Mesenchymal stem cell (in vitro differentiated cells and primary cell): ENCODE measurements around the gene ZNF469.

ENCODE experiments used
- DNase-seq: peaks from one replicate; pipeline ENCODE4 v3.0.0-alpha.2; 2013
- H2AFZ ChIP-seq: one replicate; pipeline ENCODE4 v1.6.1; 2013; ENCODE audit warnings: low read depth, mild to moderate bottlenecking, control low read depth, inconsistent platforms, low read length, moderate library complexity
- H2AK5ac ChIP-seq: 2 replicates; pipeline ENCODE4 v1.6.1; 2013; ENCODE audit warnings: low read length, moderate library complexity, mild to moderate bottlenecking, inconsistent platforms; ENCODE audit not compliant: severe bottlenecking
- H2BK120ac ChIP-seq: one replicate; pipeline ENCODE4 v1.6.1; 2013; ENCODE audit warnings: low read depth, mild to moderate bottlenecking, inconsistent platforms, low read length, moderate library complexity
- H2BK12ac ChIP-seq, 2 experiments: one replicate each; pipeline ENCODE4 v1.6.1; 2013; ENCODE audit warnings: inconsistent platforms in 2 of 2, low read length in 2 of 2, mild to moderate bottlenecking in 2 of 2, moderate library complexity in 2 of 2, control low read depth in 1 of 2
- H2BK15ac ChIP-seq: one replicate; pipeline ENCODE4 v1.6.1; 2013; ENCODE audit warnings: mild to moderate bottlenecking, low read depth, inconsistent platforms; ENCODE audit not compliant: poor library complexity, severe bottlenecking
- H2BK5ac ChIP-seq: 2 replicates; pipeline ENCODE4 v1.6.1; 2013; ENCODE audit warnings: low read depth, mild to moderate bottlenecking, low read length, control low read depth, inconsistent platforms; ENCODE audit not compliant: poor library complexity, severe bottlenecking
- H3K14ac ChIP-seq, 2 experiments: one replicate each; pipeline ENCODE4 v1.6.1; 2013; ENCODE audit warnings: inconsistent platforms in 2 of 2, low read length in 2 of 2, control low read depth in 1 of 2, mild to moderate bottlenecking in 1 of 2, moderate library complexity in 1 of 2
- H3K18ac ChIP-seq, 2 experiments: one replicate each; pipeline ENCODE4 v1.6.1; 2013; ENCODE audit warnings: inconsistent platforms in 2 of 2, low read length in 2 of 2, control low read depth in 1 of 2, low read depth in 1 of 2, mild to moderate bottlenecking in 1 of 2
- H3K23ac ChIP-seq, 2 experiments: one replicate each; pipeline ENCODE4 v1.6.1; 2013; ENCODE audit warnings: inconsistent platforms in 2 of 2, low read length in 2 of 2, mild to moderate bottlenecking in 2 of 2, moderate library complexity in 2 of 2, control low read depth in 1 of 2
- H3K27ac ChIP-seq: 2 replicates; pipeline ENCODE4 v1.5.1; 2013; ENCODE audit warnings: mild to moderate bottlenecking, moderate library complexity, low read length, control low read depth, inconsistent platforms; ENCODE audit not compliant: poor library complexity, severe bottlenecking
- H3K27me3 ChIP-seq, 2 experiments: 2 replicates each; pipeline versions ENCODE4 v1.6.1 to v1.7.0; 2013; ENCODE audit warnings: low read length in 2 of 2, mild to moderate bottlenecking in 2 of 2, moderate library complexity in 2 of 2, control low read depth in 1 of 2, inconsistent platforms in 1 of 2; ENCODE audit not compliant: control insufficient read depth in 1 of 2, insufficient read depth in 1 of 2
- H3K36me3 ChIP-seq, 2 experiments: 2 replicates each; pipeline versions ENCODE4 v1.6.1 to v1.7.0; 2013; ENCODE audit warnings: low read length in 2 of 2, control low read depth in 1 of 2, inconsistent platforms in 1 of 2, low read depth in 1 of 2, mild to moderate bottlenecking in 1 of 2; ENCODE audit not compliant: insufficient read depth in 2 of 2, control insufficient read depth in 1 of 2
- H3K4ac ChIP-seq, 2 experiments: one replicate each; pipeline ENCODE4 v1.6.1; 2013; ENCODE audit warnings: inconsistent platforms in 2 of 2, low read length in 2 of 2, mild to moderate bottlenecking in 2 of 2, moderate library complexity in 2 of 2, control low read depth in 1 of 2, low read depth in 1 of 2
- H3K4me1 ChIP-seq: 2 replicates; pipeline ENCODE4 v1.6.1; 2013; ENCODE audit warnings: low read depth, low read length, control low read depth; ENCODE audit not compliant: control insufficient read depth, insufficient read depth
- H3K4me2 ChIP-seq: 2 replicates; pipeline ENCODE4 v1.6.1; 2013; ENCODE audit warnings: low read length, mild to moderate bottlenecking, inconsistent platforms; ENCODE audit not compliant: poor library complexity, severe bottlenecking
- H3K4me3 ChIP-seq, 2 experiments: 2 replicates each; pipeline versions ENCODE4 v1.5.1 to v1.7.0; 2013; ENCODE audit warnings: low read length in 2 of 2, mild to moderate bottlenecking in 2 of 2, control low read depth in 1 of 2, low read depth in 1 of 2; ENCODE audit not compliant: insufficient read depth in 1 of 2
- H3K79me1 ChIP-seq: replicated peaks from 2 replicates; pipeline ENCODE4 v1.6.1; 2013; ENCODE audit warnings: mild to moderate bottlenecking, control low read depth, low read length, inconsistent platforms; ENCODE audit not compliant: poor library complexity, severe bottlenecking
- H3K9ac ChIP-seq: 2 replicates; pipeline ENCODE4 v1.7.0; 2013; ENCODE audit warnings: mild to moderate bottlenecking, low read length, moderate library complexity
- H3K9me3 ChIP-seq: 2 replicates; pipeline ENCODE4 v1.7.0; 2013; ENCODE audit warnings: mild to moderate bottlenecking, low read length; ENCODE audit not compliant: control insufficient read depth
- H4K8ac ChIP-seq: one replicate; pipeline ENCODE4 v1.6.1; 2013; ENCODE audit warnings: inconsistent platforms, mild to moderate bottlenecking, low read length, moderate library complexity
- H4K91ac ChIP-seq: one replicate; pipeline ENCODE4 v1.6.1; 2013; ENCODE audit warnings: mild to moderate bottlenecking, low read length, inconsistent platforms
- WGBS: methylation state at CpG from one replicate; pipeline ENCODE4 v1.1.7; 2013; ENCODE audit warnings: mixed read lengths; 5-methylcytosine and 5-hydroxymethylcytosine counted together

ZNF469 gene

DNA sequence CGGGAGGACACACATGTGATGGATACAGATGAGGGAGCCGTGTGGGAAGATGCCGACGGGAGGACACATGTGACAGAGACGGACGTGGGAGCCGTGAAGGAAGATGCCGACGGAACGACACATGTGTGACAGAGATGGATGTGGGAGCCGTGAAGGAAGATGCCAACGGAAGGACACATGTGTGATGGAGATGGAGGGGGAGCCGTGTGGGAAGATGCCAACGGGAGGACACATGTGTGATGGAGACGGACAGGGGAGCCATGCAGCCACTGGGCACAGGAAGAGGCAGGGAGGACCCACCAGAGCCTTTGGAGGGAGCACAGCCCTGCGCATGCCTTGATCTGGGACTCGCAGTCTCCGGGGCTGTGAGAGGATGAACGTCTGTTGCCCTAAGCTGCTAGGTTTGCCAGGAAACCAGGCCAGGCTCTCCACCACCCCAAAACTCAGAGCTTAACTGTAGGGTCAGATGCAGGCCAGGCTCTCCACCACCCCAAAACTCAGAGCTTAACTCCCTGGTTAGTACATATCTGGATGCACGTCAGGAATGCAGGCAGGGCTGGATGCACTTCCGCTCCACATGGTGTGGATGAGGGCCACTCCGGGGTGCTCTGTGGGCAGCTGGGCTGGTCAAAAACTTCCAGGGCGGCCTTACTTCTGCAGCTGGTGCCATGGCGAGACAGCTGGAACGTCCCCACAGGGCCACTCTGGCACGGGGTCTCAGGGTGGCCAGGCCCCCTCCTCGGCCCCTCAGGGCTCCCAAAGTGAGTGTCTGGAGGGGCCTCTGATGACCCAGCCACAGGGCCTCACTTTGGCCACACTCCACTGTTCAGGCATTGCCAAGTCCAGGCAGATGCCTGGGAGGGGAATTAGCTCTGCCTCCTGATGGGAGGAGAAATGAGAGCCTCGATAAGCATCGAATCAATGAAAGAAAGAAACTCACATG, 47.7 kb upstream of the ZNF469 start:
- Histone ChIP-seq H3K4me3 (no peak overlapping the region), H3K4ac (no peak overlapping the region), H3K9me3 (no peaks in the 10 kb centered on the region), H2BK15ac (no peak overlapping the region), H3K23ac (no peak overlapping the region), H4K8ac (peak overlapping the region; percentile 12), H2AK5ac (no peak overlapping the region), H3K79me1 (no peaks in the 10 kb centered on the region), H4K91ac (no peak overlapping the region), H3K14ac (peak overlapping the region in 1 of 2 experiments; percentile 12), H2BK5ac (no peak overlapping the region), H3K36me3 (no peaks in the 10 kb centered on the region), H3K9ac (no peak overlapping the region), H3K18ac (peak overlapping the region; percentile 41 to 59), H3K27ac (no peak overlapping the region), H3K4me1 (peaks cover 42% of the 10 kb centered on the region), H2BK12ac (peak overlapping the region in 1 of 2 experiments; percentile 76), H2AFZ (no peak overlapping the region), H2BK120ac (no peak overlapping the region), H3K4me2 (no peak overlapping the region), H3K27me3 (no peaks in the 10 kb centered on the region)
- DNase-seq, result no peak
- WGBS, result 96% methylated on average over 29 of the region's 29 CpGs

DNA sequence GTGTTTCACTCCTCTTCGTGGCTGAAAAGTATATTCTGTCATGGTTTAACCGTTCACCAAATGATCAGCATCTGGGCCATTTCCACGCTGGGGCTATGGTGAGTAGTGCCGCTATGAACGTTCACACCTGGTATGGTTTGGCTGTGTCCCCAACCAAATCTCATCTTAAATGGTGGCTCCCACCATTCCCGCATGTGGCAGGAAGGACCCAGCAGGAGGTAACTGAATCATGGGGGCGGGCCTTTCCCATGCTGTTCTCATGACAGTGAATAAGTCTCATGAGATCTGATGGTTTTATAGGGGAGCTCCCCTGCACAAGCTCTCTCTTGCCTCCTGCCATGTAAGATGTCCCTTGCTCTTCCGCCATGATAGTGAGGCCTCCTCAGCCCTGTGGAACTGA, 45.7 kb upstream of the ZNF469 start:
- Histone ChIP-seq H3K4me1 (peaks cover 35% of the 10 kb centered on the region), H2BK120ac (no peak overlapping the region), H4K8ac (no peak overlapping the region), H3K18ac (no peak overlapping the region), H3K27ac (no peak overlapping the region), H3K14ac (no peak overlapping the region), H4K91ac (no peak overlapping the region), H2BK5ac (no peak overlapping the region), H2AK5ac (no peak overlapping the region), H2BK15ac (no peak overlapping the region), H3K4ac (no peak overlapping the region), H2AFZ (no peak overlapping the region), H3K79me1 (no peaks in the 10 kb centered on the region), H3K9ac (no peak overlapping the region), H3K27me3 (no peaks in the 10 kb centered on the region), H3K9me3 (no peaks in the 10 kb centered on the region), H3K4me2 (no peak overlapping the region), H3K4me3 (no peak overlapping the region), H2BK12ac (no peak overlapping the region), H3K23ac (no peak overlapping the region), H3K36me3 (no peaks in the 10 kb centered on the region)
- WGBS, result 96% methylated on average over 8 of the region's 8 CpGs
- no peak for DNase-seq

DNA sequence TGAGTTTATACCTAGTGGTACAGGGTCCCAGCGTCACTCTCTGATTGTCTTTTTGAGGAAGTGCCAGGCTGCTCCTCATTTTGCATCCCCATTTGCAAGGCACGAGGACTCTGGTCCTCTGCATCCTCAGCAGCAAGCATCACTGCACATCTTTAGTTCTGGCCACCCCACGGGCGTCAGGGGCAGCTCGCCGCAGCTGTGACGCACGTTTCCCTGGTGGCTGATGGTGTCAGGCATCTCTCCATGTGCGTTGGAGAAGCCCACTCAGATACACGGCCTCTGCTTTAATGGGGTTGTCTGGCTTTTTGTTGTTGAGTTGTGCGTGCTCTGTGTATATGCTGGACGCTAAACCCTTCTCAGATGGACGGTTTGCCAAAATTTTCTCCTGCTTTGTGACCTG, 45.2 kb upstream of the ZNF469 start:
- H2BK120ac ChIP-seq, result no peak overlapping the region
- peaks cover 2% of the 10 kb centered on the region for H3K9me3 ChIP-seq
- H3K23ac ChIP-seq, result no peak overlapping the region
- H2BK5ac ChIP-seq, result no peak overlapping the region
- H3K27ac ChIP-seq, result no peak overlapping the region
- no peaks in the 10 kb centered on the region for H3K27me3 ChIP-seq
- no peaks in the 10 kb centered on the region for H3K79me1 ChIP-seq
- no peak overlapping the region for H3K14ac ChIP-seq
- no peak overlapping the region for H3K4me2 ChIP-seq
- no peak overlapping the region for H2AFZ ChIP-seq
- H4K8ac ChIP-seq, result no peak overlapping the region
- H4K91ac ChIP-seq, result peak overlapping the region; percentile 2
- 90% methylated on average over 13 of the region's 13 CpGs for WGBS
- no peak overlapping the region for H2BK15ac ChIP-seq
- no peak for DNase-seq
- H3K36me3 ChIP-seq, result no peaks in the 10 kb centered on the region
- H2AK5ac ChIP-seq, result no peak overlapping the region
- H3K18ac ChIP-seq, result no peak overlapping the region
- no peak overlapping the region for H3K4ac ChIP-seq
- no peak overlapping the region for H3K9ac ChIP-seq
- H3K4me3 ChIP-seq, result no peak overlapping the region
- no peak overlapping the region for H2BK12ac ChIP-seq
- H3K4me1 ChIP-seq, result peaks cover 31% of the 10 kb centered on the region

DNA sequence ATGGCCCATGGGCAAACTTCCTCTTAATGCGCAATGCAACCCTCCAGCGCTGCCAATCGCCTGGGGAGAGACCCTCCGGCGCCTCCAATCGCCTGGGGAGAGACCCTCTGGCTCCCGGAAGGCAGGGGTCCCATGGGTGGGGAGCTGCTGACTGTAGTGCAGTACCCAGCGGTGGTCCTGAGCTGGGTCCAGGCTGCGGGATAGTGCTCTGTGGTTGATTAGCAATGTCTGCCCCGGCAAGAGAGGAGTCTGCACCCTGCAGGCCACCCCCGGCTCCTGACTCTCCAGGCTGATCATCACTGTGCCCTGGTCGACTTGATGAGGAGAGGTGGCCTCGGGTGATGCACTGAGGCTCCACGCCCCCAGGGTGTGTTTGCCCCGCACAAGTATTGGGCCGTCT, 44.6 kb upstream of the ZNF469 start:
- no peak overlapping the region for H3K14ac ChIP-seq
- no peak for DNase-seq
- H3K27ac ChIP-seq, result no peak overlapping the region
- no peak overlapping the region for H3K4me2 ChIP-seq
- H4K91ac ChIP-seq, result peak overlapping the region; percentile 10
- no peak overlapping the region for H3K9ac ChIP-seq
- H2BK12ac ChIP-seq, result no peak overlapping the region
- no peaks in the 10 kb centered on the region for H3K79me1 ChIP-seq
- H3K27me3 ChIP-seq, result peaks cover 0 to 3% of the 10 kb centered on the region in 2 experiments
- H3K4ac ChIP-seq, result no peak overlapping the region
- no peak overlapping the region for H4K8ac ChIP-seq
- H3K4me1 ChIP-seq, result peaks cover 25% of the 10 kb centered on the region
- no peak overlapping the region for H2BK15ac ChIP-seq
- H2BK120ac ChIP-seq, result no peak overlapping the region
- H3K36me3 ChIP-seq, result no peaks in the 10 kb centered on the region
- WGBS, result 81% methylated on average over 16 of the region's 16 CpGs
- no peak overlapping the region for H2AK5ac ChIP-seq
- no peak overlapping the region for H2AFZ ChIP-seq
- peaks cover 7% of the 10 kb centered on the region for H3K9me3 ChIP-seq
- no peak overlapping the region for H3K18ac ChIP-seq
- H2BK5ac ChIP-seq, result no peak overlapping the region
- no peak overlapping the region for H3K23ac ChIP-seq
- no peak overlapping the region for H3K4me3 ChIP-seq
